ENCODE results near the gene LAMTOR3.

- TF ChIP-seq CTCF (IDR thresholded peaks at IDR 0.05) (no peak), POLR2A (IDR thresholded peaks at IDR 0.05) (no peak)
Measured at GRCh38 chr4:99878604-99879003, 15.6 kb downstream of the LAMTOR3 start.
